ENCODE measurements around the gene IL5RA. TPM values are rescaled to one million over a fixed set of nuclear protein-coding genes. Genes with fewer than 3 reads are reported as not detected.

The IL5RA gene
- total RNA-seq, 4 donors from 2014 or later, result 0.59 TPM; not detected in 3

DNA sequence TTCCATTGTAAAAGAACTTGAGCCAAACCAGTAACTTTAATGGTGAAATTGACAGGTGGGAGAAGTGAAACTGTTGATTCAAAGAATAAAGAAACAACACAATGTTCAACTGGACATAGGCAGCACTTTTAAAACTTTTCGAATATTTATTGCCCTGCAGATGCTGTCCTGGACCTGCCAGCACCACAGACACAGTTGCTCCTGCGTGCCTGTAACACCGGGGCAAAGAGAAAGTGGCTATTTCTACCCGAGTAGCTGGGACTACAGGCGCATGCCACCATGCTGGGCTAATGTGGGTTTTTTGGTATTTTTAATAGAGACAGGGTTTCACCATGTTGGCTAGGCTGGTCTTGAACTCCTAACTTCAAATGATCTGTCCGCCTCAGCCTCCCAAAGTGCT is 7.4 kb downstream of the IL5RA start:
- TF ChIP-seq, protein P1, sequence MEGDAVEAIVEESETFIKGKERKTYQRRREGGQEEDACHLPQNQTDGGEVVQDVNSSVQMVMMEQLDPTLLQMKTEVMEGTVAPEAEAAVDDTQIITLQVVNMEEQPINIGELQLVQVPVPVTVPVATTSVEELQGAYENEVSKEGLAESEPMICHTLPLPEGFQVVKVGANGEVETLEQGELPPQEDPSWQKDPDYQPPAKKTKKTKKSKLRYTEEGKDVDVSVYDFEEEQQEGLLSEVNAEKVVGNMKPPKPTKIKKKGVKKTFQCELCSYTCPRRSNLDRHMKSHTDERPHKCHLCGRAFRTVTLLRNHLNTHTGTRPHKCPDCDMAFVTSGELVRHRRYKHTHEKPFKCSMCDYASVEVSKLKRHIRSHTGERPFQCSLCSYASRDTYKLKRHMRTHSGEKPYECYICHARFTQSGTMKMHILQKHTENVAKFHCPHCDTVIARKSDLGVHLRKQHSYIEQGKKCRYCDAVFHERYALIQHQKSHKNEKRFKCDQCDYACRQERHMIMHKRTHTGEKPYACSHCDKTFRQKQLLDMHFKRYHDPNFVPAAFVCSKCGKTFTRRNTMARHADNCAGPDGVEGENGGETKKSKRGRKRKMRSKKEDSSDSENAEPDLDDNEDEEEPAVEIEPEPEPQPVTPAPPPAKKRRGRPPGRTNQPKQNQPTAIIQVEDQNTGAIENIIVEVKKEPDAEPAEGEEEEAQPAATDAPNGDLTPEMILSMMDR (IDR thresholded peaks at IDR 0.05), result no peak
- TF ChIP-seq POLR2A (IDR thresholded peaks at IDR 0.05) (no peak), EP300 (IDR thresholded peaks at IDR 0.05) (no peak)
- WGBS, 2 donors, result 85 to 86% methylated on average over 6 of the region's 6 CpGs
- no peak overlapping the region for H3K4me3 ChIP-seq
- H3K9me3 ChIP-seq, result no peaks in the 10 kb centered on the region
- no peaks in the 10 kb centered on the region for H3K36me3 ChIP-seq
- H3K27ac ChIP-seq, result no peak overlapping the region
- DNase-seq (ENCODE audit: low spot score in 2 of 2), result no peak
- H3K4me1 ChIP-seq, result no peaks in the 10 kb centered on the region
- no peaks in the 10 kb centered on the region for H3K27me3 ChIP-seq

DNA sequence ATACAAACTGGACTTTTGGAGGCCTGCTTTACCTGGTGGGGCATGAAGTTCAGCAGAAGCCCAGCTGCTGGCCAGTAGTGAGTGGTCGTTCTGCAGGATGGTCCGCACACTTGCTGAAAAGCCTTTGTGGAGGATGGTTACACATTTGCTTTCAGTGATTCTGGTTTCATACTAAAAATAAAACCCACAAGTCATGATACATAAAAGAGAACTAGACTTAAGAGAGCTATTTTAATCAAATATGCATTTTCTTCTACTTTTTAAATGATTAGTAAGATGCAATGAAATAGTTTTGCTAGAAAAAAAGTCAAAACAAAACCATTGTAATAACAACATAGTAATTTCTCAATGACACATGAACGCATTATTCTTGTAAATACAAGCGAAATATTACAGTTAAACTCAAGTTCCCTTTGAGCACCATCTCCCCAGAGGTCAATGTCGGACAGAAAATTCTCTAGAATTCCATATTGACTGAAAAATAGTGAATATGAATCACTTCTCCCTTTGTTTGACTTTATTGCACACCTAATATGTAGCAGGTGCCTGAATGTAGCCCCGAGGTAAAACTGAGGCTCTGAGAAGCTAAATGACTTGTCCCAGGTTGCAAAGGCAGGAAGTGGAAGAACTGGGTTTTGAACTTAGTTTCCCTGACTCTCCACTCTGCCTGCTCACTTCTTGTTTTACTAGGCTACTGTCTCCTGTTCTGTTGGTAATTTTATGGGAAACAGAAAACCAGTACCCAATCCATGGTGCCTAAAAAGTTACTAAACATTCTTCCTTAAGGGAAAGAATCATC is 8.3 kb downstream of the IL5RA start:
- TF ChIP-seq, protein P1 (IDR thresholded peaks at IDR 0.05), result no peak
- TF ChIP-seq POLR2A (IDR thresholded peaks at IDR 0.05), result no peak
- TF ChIP-seq EP300 (IDR thresholded peaks at IDR 0.05), result no peak
- Histone ChIP-seq H3K36me3 (no peaks in the 10 kb centered on the region), H3K27me3 (no peaks in the 10 kb centered on the region), H3K9me3 (no peaks in the 10 kb centered on the region), H3K27ac (no peak overlapping the region), H3K4me3 (no peak overlapping the region), H3K4me1 (no peaks in the 10 kb centered on the region)
- DNase-seq (ENCODE audit: low spot score in 2 of 2), result no peak
- 85% methylated on average over 6 of the region's 6 CpGs for WGBS, 2 donors

DNA sequence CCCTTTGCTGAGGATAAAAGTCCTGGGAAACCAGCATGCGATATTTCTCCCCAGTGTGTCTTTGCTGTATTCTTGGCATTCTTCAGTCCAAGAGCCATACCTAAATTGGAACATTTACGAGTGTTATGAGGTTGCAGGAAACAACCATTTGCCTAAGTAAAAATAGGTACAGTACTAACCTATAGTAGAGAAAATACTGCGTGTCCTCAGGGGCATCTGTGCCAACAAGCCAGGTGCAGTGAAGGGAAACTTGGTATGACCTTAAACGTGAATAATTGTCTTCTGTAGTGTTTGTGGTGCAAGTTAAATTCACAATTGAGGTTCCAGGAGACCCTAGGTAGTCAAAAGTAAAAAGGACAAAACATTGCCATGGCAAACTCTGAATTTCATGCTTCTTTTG is 12.2 kb downstream of the IL5RA start:
- H3K9me3 ChIP-seq, result no peaks in the 10 kb centered on the region
- no peak overlapping the region for H3K27ac ChIP-seq
- DNase-seq (ENCODE audit: low spot score in 2 of 2), result no peak
- H3K36me3 ChIP-seq, result no peaks in the 10 kb centered on the region
- TF ChIP-seq, protein P1 (IDR thresholded peaks at IDR 0.05), result no peak
- TF ChIP-seq EP300 (IDR thresholded peaks at IDR 0.05) (no peak), POLR2A (IDR thresholded peaks at IDR 0.05) (no peak)
- H3K4me3 ChIP-seq, result no peak overlapping the region
- H3K27me3 ChIP-seq, result no peaks in the 10 kb centered on the region
- no peaks in the 10 kb centered on the region for H3K4me1 ChIP-seq
- WGBS, 2 donors, result 77 to 78% methylated on average over 4 of the region's 4 CpGs

DNA sequence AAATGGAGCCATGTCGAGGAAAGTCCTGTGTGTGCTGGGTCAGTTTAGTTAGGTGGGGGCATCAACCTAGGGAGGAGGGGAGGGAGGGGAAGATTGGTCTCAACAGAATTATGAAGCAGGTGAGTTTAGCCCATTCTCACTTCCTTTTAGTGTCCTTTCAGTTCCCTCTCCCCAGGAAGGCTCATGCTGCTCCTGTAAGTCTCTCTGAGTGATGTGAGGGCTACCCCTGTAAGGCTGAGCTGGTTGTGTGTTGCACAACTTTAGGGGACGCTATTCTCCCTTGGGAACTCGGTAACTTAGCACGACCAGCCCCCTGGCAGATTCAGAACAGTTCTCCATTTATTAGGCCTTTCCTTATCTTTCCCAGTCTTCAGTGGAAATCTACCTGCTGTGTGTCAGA is 21.2 kb downstream of the IL5RA start:
- DNase-seq (ENCODE audit: low spot score in 2 of 2), result no peak
- no peaks in the 10 kb centered on the region for H3K9me3 ChIP-seq
- no peaks in the 10 kb centered on the region for H3K36me3 ChIP-seq
- TF ChIP-seq EP300 (IDR thresholded peaks at IDR 0.05) (no peak), POLR2A (IDR thresholded peaks at IDR 0.05) (no peak)
- TF ChIP-seq, protein P1 (IDR thresholded peaks at IDR 0.05), result no peak
- no peak overlapping the region for H3K4me3 ChIP-seq
- 72 to 79% methylated on average over 4 of the region's 4 CpGs for WGBS, 2 donors
- no peak overlapping the region for H3K27ac ChIP-seq
- no peaks in the 10 kb centered on the region for H3K27me3 ChIP-seq
- no peaks in the 10 kb centered on the region for H3K4me1 ChIP-seq

DNA sequence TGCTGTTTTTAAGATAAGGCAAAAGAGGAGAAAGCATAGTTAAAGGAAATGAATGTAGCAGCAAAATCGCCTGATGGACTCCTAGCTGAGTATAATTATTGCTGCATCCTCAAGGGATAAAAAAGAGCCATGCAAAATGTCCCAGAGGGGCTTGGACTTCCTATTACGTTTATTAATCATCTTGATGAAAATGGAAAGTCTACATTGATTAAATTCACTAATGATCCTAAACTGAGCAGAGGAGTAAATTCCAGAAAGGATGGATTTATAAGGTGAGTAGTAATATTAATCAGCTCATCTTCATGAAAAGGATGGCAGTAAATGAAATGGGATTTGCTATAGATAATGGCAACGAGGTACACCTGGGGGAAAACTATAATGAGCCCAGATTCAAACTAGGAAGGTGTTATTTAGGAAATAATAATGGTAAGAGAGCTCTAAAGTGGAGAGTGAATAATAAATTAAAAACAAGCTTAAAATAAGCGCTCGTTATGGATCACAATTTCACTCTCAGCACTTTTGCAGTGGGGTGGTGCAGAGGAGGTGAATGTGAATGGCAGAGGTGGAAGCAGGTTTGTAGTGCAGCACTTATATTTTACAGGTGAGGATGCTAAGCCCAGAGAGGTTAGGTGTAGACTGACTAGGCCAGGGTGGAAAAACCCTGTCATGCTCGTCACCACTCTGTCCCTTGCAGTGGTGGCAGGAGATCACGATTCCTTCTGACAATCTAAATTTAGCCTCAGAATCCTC is 22.3 kb downstream of the IL5RA start:
- no peak for DNase-seq (ENCODE audit: low spot score in 2 of 2)
- no peaks in the 10 kb centered on the region for H3K4me1 ChIP-seq
- H3K27ac ChIP-seq, result no peak overlapping the region
- TF ChIP-seq, protein P1 (IDR thresholded peaks at IDR 0.05), result no peak
- TF ChIP-seq EP300 (IDR thresholded peaks at IDR 0.05) (no peak), POLR2A (IDR thresholded peaks at IDR 0.05) (no peak)
- WGBS, 2 donors, result 65 to 70% methylated on average over 7 of the region's 7 CpGs
- no peaks in the 10 kb centered on the region for H3K27me3 ChIP-seq
- H3K9me3 ChIP-seq, result no peaks in the 10 kb centered on the region
- H3K36me3 ChIP-seq, result no peaks in the 10 kb centered on the region
- no peak overlapping the region for H3K4me3 ChIP-seq
